Measurements from ENCODE around the gene BCL7B. TPM values are rescaled to one million over a fixed set of nuclear protein-coding genes. Genes with fewer than 3 reads are reported as not detected.

The BCL7B gene
- total and polyA plus RNA-seq, 2 donors (not counting 3 experiments of a cell fraction or from before 2014, with no cell fraction given), result 61.2 to 68.3 TPM

DNA sequence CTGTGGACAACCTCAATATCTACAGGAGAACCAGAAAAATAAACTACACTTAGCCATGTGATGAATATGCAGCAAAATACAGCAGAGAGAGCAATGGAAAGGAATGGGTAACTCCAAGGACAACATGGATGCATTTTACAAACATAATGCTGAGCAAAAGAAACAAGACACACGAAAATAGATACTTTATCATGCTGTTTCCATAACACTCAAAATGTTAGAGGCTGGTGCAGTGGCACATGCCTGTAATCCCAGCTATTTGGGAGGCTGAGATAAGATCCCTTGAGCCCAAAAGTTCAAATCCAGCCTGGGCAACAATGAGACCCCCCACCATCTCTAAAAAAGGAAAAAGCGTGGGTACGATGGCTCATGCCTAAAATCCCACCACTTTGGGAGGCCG lies 8.3 kb downstream of the BCL7B start:
- no TSS peak for BruUV-seq (replicated peaks)
- dilution Hi-C loops (cut with MboI; ENCODE audit: extremely low pct_ligation_motif_present, low sequenced_read_pairs), result no loop called here
- H3K36me3 ChIP-seq (ENCODE audit: control insufficient read depth in 2 of 2, extremely low read depth in 1 of 2, insufficient read depth in 2 of 2, low read length in 2 of 2), result peaks cover 4 to 6% of the 10 kb centered on the region in 2 experiments

More for the DNA sequence above, 8.3 kb downstream of the BCL7B start:
- H3K9me1 ChIP-seq (replicated peaks; ENCODE audit: control insufficient read depth, extremely low read depth, insufficient read depth, low read length), result no peaks in the 10 kb centered on the region
- no peaks in the 10 kb centered on the region for H3K27me3 ChIP-seq (ENCODE audit: control insufficient read depth in 2 of 2, insufficient read depth in 2 of 2, low read length in 2 of 2)
- H3K27ac ChIP-seq (ENCODE audit: insufficient read depth, low read depth, low read length), result no peak overlapping the region
- H4K20me1 ChIP-seq (replicated peaks; ENCODE audit: control insufficient read depth, extremely low read depth, insufficient read depth, low read length), result no peaks in the 10 kb centered on the region
- H3K4me3 ChIP-seq (replicated peaks in 1 of 3; ENCODE audit: insufficient read depth in 1 of 3, low read depth in 1 of 3, low read length in 3 of 3), result no peak overlapping the region
- H2AFZ ChIP-seq (ENCODE audit: low read depth, low read length), result no peak overlapping the region
- no peak overlapping the region for H3K9ac ChIP-seq (replicated peaks; ENCODE audit: extremely low read depth, insufficient read depth, low read length)
- TF ChIP-seq MYC (IDR thresholded peaks at IDR 0.05; ENCODE audit: low read depth, low read length), result no peak
- TF ChIP-seq, protein P1, sequence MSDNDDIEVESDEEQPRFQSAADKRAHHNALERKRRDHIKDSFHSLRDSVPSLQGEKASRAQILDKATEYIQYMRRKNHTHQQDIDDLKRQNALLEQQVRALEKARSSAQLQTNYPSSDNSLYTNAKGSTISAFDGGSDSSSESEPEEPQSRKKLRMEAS (IDR thresholded peaks at IDR 0.05; ENCODE audit: insufficient read depth, insufficient read length), result no peak
- no peak for TF ChIP-seq JUN (IDR thresholded peaks at IDR 0.05; ENCODE audit: borderline replicate concordance, insufficient read depth, insufficient read length, low read depth)
- TF ChIP-seq POLR2AphosphoS5 (IDR thresholded peaks at IDR 0.05; ENCODE audit: insufficient read depth, low read depth, low read length), result no peak
- TF ChIP-seq FOS (IDR thresholded peaks at IDR 0.05; ENCODE audit: borderline replicate concordance, insufficient read depth, low read length), result no peak
- TF ChIP-seq POLR2A (IDR thresholded peaks at IDR 0.05; ENCODE audit: low read depth, low read length), result no peak
- TF ChIP-seq CTCF (IDR thresholded peaks at IDR 0.05; ENCODE audit: extremely low read depth in 1 of 2, insufficient read depth in 1 of 2, low read depth in 1 of 2, low read length in 2 of 2), result no peak
- no peak for TF ChIP-seq EZH2 (IDR thresholded peaks at IDR 0.05; ENCODE audit: borderline replicate concordance, low read depth, low read length, severe bottlenecking)
- TF ChIP-seq GATA2 (IDR thresholded peaks at IDR 0.05; ENCODE audit: insufficient read depth, insufficient read length, low read depth, low read length), result no peak
- no peak overlapping the region for H3K4me2 ChIP-seq (ENCODE audit: insufficient read depth, low read length)
- FAIRE-seq (no peak), DNase-seq (ENCODE audit: low read depth, low spot score) (no peak)
- peaks cover 69% of the 10 kb centered on the region for H3K79me2 ChIP-seq (ENCODE audit: control insufficient read depth, insufficient read depth, low read length)
- POLR2A ChIA-PET, result no interaction called here
- CTCF ChIA-PET, result no interaction called here
- intact Hi-C loops (cut with micrococcal nuclease), result no loop called here
- H3K9me3 ChIP-seq (replicated peaks; ENCODE audit: control insufficient read depth, insufficient read depth, low read length), result no peaks in the 10 kb centered on the region
- no peaks in the 10 kb centered on the region for H3K4me1 ChIP-seq (ENCODE audit: control insufficient read depth, extremely low read depth, insufficient read depth, low read length)

Data from endothelial cell of umbilical vein (primary cell).